Activated gamma-delta T cell (primary cell): ENCODE results near the gene ABCC1.
A peak's percentile ranks its signal among the peaks of the same experiment; 100 is the strongest.
"Not testable (repeated sequence)": the region's sequence is repeated elsewhere in the genome, so short reads cannot be mapped to it uniquely, and the experiment has no call there.

Source experiments
- DNase-seq: peaks from one replicate; lab custom pipeline; 2025; lab: John Stamatoyannopoulos, UW

ABCC1 gene

DNA sequence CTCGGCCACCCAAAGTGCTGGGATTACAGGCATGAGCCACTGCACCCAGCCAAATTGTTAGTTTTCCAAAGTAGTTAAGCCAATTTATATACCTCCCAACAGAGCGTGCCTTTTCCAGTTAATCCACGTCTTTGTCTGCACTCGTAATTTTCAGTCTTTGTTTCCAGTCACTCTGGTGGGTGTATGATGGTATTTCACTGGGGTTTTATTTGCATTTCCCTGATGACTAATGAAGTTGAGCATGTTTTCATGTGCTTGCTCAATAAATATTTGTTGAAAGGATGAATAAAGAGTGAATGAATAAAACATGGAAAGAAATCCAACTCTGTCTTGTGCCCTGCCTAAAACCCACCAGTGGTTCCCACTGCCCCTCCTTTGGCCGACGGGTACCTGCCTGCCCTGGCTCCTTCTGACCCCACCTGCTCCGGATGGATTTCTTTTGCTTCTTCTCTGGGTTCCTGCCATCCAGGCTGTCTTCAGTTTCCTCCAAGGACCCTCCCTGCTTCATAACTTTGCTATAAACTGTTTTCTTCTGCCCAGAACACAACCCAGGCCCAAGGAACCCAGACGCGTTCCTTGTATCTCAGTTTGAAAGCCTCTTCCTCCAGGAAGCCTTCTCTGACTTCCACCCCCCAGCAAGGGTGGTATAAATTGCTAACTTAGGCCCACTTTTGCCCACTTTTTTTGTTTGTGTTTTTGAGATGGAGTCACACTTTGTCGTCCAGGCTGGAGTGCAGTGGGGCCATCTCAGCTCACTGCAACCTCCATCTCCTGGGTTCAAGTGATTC is 3.0 kb upstream of the ABCC1 start:
- no peak for DNase-seq

DNA sequence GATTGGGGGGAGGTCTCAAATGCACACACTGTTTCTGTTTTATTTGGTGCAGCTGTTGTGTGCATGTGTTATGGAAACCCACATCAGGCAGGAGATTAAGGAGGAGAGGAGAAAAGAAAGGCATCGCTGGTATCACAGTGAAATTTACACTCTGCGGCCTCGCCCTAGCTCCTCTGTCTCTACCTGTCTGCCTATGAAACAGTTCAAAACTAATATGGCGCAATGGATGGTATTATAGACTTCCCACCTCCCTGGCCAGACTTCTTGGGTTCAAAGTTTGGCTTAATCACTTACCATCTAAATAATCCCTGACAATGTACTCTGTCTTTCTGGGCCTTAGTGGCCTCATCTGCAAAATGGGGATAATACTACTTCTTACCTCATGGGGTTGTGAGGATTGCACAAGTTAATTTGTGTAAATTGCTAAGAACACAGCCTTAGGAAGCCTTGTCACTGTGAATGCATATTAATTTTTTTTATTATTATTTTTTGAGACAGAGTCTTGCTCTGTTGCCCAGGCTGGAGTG is 1.4 kb upstream of the ABCC1 start:
- DNase-seq: no peak

DNA sequence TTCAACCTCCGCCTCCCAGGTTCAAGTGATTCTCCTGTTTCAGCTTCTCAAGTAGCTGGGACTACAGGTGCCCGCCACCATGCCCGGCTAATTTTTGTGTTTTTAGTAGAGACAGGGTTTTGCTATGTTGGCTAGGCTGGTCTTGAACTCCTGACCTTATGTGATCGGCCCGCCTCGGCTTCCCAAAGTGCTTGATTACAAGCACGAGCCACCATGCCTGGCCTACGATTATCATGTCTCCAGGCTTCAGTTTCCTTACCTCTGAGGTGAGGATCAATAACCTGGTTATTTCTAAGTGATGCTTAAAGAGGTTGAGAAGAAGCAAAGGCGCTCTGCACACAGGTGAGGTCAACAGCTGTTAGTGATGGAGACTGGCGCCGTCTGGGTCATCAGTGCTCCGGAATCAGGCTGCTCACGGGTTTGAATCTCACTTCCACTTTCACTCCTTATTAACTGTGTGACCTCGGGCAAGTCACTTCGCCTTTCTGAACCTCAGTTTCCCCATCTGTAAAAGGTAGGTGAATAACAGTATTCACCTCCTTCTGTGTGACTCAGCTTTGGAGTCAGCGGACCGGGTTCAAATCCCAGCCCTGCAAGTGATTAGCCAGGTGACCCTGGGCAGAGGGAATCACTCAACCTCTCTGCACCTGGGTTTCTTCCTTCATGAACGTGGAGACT is 745 bp upstream of the ABCC1 start:
- no peak for DNase-seq

- DNase-seq: peak; percentile 16
Observed at GRCh38 chr16:15950161-15950854, 892 bp downstream of the ABCC1 start.

DNA sequence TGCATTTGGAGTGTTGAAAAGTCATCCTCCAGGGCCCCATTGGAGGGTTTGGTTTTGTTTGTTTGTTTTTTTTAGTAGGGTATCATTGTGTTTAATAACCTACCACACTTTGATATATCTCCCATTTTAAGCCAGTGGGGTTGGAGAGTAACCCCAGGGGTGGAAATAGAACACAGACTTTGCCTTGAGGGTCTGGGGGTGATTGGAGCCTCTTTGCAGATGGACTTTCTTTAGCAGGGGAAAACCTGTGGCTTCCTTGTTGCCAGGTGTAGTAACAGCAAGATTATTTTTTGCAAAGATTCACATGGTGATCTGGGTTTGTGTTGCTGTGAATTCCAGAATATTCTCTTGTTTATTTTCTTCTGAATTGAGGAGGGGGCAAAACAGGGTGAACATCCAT is 1.5 kb downstream of the ABCC1 start:
- DNase-seq: no peak

- no peak for DNase-seq
Observed at GRCh38 chr16:15951852-15952251, 2.4 kb downstream of the ABCC1 start.

DNA sequence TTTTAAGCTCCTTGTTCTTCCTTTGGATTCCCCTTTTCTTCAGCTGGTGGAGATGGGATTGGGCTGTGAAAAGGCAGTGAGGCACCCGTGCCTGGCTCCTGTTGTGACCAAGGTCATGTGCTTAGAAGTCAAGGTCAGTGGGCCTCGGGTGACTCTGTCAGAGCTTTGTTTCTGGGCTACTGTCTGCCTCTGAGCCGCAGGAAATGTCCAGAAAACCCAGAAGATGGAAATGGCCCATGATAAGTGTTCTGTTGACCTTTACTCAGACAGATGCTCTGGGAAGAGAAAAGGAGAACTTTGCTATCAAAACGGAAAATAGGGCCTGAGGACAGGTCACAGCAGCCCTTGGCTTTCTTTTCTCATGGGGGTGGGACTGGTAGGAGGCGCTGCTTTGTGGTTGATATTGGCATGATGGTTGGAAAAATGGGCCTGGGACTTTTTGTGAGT is 2.9 kb downstream of the ABCC1 start:
- DNase-seq: no peak

DNA sequence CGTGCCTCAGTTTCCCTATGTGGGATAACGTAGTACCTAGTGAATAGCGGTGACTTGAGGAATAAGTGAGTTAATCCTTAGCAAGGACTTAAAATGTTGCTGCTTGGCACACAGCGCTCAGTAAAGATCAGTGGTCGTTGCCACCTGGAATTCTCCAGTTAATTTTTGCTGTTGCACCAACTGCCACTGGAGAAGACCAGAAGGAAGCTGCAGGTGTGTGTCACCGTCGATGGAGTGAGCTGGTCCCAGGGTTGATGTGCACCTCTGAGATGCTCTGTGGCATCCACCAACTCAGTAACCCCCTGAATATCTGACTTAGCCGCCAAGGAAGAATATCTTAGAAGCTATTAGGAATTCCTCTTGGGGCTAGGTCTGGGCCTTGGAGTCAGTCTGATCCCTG is 4.1 kb downstream of the ABCC1 start:
- DNase-seq: no peak

DNA sequence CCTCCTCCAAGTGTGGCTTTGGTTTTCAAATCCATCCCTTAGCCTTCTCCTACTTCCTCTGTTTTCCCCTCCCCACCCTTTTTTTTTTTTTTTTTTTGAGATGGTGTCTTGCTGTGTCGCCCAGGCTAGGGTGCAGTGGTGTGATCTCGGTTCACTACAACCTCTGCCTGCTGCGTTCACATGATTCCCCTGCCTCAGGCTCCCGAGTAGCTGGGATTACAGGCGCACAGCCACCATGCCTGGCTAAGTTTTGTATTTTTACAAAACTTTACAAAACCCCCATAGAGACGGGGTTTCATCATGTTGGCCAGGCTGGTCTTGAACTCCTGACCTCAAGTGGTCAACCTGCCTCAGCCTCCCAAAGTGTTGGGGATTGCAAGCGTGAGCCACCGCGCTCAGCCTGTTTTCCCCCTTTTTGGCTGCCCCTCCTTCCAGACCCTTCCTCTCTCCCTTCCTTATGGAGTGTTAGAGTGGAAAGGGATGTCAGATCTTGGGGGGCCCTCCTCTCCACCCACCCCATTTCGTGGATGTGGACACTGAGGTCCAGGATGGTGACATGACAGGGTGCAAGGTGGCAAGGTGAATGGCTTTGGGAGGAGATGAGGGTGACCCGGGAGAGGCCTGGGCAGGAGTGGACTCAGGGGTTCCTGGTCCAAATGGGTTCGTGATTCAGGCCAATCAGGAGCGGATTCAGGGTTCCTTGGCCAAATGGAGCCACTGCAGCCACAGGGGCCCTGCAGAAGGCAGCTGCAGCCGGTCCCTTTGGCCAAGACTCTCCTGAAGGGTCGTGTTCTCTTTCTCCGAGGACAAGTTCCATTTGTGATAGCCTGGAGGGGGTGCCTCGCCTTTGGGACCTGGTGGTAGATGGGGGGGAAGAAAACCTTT is 4.8 kb downstream of the ABCC1 start:
- no peak for DNase-seq

DNA sequence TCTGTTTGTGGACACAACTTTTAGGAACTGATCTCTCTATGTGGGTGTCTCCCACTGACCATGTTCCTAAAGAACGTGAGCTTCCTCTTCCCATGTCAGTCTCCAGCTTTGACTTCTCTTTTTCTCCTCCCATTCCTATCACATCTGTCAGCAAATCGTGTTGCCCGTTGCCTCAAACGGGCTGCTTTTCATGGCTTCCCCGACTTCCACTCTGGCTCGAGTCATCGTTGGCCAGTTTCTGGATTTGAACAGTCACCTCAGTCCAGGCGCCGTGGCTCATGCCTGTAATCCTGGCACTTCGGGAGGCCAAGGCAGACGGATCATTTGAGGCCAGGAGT is 5.4 kb downstream of the ABCC1 start:
- no peak for DNase-seq

- DNase-seq: no peak
Observed at GRCh38 chr16:15955425-15955824, 6.0 kb downstream of the ABCC1 start.

- not testable (repeated sequence) for DNase-seq
Observed at GRCh38 chr16:15956106-15956505, 6.7 kb downstream of the ABCC1 start.

DNA sequence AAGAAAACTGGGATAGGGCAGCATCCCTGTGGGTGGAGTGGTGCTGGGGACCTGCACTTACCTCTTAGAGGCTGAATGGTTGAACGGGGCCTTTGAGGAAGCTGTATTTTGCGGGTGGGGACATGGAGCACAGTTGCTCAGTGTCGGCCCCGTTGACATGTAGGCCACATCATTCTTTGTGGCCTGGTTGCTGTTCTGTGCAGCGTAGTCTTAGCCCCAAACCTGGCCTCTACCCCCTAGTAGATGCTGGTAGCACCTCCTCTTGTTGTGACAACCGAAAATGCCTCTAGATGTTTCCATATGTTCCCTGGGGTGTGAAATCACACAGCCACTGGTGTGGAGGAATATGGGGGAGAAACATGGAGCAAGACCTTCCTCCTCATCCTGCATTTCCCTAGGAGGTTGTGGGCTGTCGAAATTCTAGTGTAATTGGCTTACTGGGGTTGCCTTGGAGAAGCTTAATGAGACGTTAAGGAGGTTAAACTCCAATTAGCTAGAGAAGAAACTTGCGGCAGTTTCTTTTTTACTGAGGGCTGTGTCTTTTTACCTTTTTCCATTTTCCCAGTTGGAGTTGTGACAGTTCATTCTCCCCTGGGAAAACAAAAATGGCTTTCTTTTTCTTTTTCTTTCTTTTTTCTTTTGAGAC is 9.4 kb downstream of the ABCC1 start:
- no peak for DNase-seq

- DNase-seq: no peak
Observed at GRCh38 chr16:15960124-15960971, 10.9 kb downstream of the ABCC1 start.

DNA sequence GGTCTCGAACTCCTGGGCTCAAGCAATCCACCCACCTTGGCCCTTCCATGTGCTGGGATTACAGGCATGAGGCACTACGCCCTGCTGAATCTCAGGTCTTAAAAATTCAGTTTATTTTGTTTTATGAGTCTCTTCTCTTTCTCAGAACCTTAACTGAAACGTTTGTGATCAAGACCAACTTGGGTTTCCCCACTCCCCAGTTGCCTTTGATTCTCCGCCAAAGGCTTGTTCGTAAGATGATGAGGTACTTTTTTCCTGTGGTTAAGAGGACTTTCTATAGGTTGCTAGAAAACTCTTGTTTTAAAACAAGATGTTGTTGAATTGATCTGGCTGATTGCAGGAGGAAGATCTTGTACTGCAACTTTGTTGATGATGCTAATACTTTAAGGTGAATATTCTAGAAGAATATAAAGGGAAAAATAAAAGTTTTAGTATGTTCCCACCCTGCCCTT is 11.7 kb downstream of the ABCC1 start:
- DNase-seq: no peak

- DNase-seq: no peak
Observed at GRCh38 chr16:15961571-15962090, 12.2 kb downstream of the ABCC1 start.

DNA sequence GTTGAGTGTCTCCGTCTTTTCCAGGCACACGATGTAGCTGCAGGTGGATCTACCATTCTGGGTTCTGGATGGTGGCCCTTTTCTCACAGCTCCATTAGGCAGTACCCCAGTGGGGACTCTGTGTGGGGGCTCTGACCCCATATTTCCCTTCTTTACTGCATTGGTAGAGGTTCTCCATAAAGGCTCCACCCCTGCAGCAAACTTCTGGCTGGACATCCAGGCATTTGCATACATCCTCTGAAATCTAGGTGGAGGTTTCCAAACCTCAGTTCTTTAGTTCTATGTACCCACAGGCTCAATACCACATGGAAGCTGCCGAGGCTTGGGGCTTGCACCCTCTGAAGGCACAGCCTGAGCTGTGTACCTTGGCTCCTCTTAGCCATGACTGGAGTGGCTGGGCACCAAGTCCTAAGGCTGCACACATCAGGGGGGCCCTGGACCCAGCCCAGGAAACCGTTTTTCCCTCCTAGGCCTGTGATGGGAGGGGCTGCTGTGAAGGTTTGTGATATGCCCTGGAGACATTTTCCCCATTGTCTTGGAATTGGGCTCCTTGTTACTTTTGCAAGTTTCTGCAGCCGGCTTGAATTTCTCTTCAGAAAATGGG is 14.0 kb downstream of the ABCC1 start:
- no peak for DNase-seq

DNA sequence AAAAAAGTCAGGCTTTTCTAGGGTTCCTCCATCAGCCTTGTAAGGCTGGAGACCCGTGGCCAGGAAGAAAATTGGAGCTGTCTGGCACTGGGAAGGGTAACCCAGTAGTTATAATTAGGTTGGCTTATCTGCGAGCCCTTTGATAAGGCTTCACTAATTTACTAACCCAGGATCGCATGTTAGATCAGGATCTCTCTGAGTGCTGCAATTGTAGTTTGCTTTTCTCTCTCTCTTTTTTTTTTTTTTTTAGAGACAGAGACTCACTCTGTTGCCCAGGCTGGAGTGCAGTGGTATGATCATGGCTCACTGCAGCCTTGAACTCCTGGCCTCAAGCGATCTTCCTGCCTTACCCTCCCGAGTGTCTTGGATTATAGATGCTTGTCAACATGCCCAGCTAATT is 17.0 kb downstream of the ABCC1 start:
- no peak for DNase-seq

DNA sequence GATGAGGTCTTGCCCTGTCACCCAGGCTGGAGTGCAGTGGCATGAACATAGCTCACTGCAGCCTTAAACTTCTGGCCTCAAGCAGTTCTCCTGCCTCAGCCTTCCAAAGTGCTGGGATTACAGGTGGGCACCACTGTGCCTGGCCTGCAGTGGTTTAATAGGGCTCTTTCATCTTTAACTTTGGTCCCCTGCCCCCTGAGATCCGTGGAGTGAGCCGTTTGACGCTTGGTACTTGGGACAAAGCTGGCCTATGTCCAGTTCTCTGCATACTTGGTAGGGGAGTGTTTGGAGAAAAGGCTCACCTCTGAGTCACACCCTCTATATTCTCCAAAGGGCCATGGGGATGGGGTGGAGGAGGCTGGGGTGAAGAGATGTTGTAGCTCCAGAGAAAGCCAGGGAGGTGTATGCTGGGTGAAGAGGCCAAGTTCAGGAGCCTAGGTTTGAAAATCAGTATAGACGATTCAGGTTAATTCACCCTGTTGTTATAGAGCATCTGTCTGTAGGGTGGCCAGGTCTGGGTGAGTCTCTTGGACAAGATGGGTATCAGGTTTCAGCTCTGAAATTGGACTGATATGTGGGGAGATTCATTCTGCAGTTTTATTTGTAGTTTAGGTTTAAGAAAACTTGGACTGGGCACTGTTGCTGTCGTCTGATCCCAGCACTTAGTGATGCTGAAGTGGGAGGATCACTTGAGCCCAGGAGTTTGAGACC is 17.6 kb downstream of the ABCC1 start:
- no peak for DNase-seq
